SK-N-SH treated with all-trans-retinoic acid at 6 μM for 48 hours (cell line): Measurements from ENCODE around the gene MTPN.

Experiments
- ARNTL ChIP-seq: fragments of 450-650 bp; formaldehyde crosslinking; IDR thresholded peaks from 2 replicates; pipeline ENCODE4 v1.5.0; 2020; ENCODE audit warnings: low read depth, mild to moderate bottlenecking, moderate library complexity, borderline replicate concordance
- OSR1 ChIP-seq: fragments of 250-450 bp; sonication (Bioruptor Pico); IDR thresholded peaks from 2 replicates; pipeline ENCODE4 v1.8.0; 2022; ENCODE audit warnings: moderate library complexity, mild to moderate bottlenecking, inconsistent platforms
- RARB ChIP-seq: fragments of 250-450 bp; sonication (Bioruptor Pico); IDR thresholded peaks from 2 replicates; pipeline ENCODE4 v1.8.0; 2021; ENCODE audit warnings: mild to moderate bottlenecking, moderate library complexity
- TOX ChIP-seq: fragments of 250-450 bp; sonication (Bioruptor Pico); IDR thresholded peaks from 2 replicates; pipeline ENCODE4 v1.8.0; 2021; ENCODE audit warnings: mild to moderate bottlenecking, moderate library complexity, borderline replicate concordance
- ZFP3 ChIP-seq: fragments of 250-450 bp; sonication (Bioruptor Pico); IDR thresholded peaks from 2 replicates; pipeline ENCODE4 v1.5.0; 2020; ENCODE audit warnings: mild to moderate bottlenecking, moderate library complexity
- ZFP30 ChIP-seq: fragments of 450-650 bp; formaldehyde crosslinking; IDR thresholded peaks from 2 replicates; pipeline ENCODE4 v1.5.0; 2022; ENCODE audit warnings: mild to moderate bottlenecking, moderate library complexity
- ZNF565 ChIP-seq: fragments of 450-650 bp; formaldehyde crosslinking; conservative IDR thresholded peaks from 2 replicates; pipeline ENCODE4 v1.5.0; 2020; ENCODE audit warnings: low read depth, mild to moderate bottlenecking, moderate library complexity
- TF ChIP-seq, protein P1 (sequence below): fragments of 250-450 bp; sonication (Bioruptor Pico); IDR thresholded peaks from 2 replicates; pipeline ENCODE4 v1.5.1; 2020; ENCODE audit warnings: low read depth, mild to moderate bottlenecking, moderate library complexity
- TF ChIP-seq, protein P2 (sequence below): fragments of 250-450 bp; sonication (Bioruptor Pico); IDR thresholded peaks from 2 replicates; pipeline ENCODE4 v1.5.1; 2021; ENCODE audit warnings: mild to moderate bottlenecking, moderate library complexity
- TF ChIP-seq, protein P3 (sequence below): fragments of 250-450 bp; sonication (Bioruptor Pico); IDR thresholded peaks from 2 replicates; pipeline ENCODE4 v1.8.0; 2021; ENCODE audit warnings: low read depth, mild to moderate bottlenecking, moderate library complexity, borderline replicate concordance
- TF ChIP-seq, protein P4 (sequence below): fragments of 250-450 bp; sonication (Bioruptor Pico); IDR thresholded peaks from 2 replicates; pipeline ENCODE4 v1.8.0; 2020; ENCODE audit warnings: mild to moderate bottlenecking, moderate library complexity, borderline replicate concordance

DNA sequence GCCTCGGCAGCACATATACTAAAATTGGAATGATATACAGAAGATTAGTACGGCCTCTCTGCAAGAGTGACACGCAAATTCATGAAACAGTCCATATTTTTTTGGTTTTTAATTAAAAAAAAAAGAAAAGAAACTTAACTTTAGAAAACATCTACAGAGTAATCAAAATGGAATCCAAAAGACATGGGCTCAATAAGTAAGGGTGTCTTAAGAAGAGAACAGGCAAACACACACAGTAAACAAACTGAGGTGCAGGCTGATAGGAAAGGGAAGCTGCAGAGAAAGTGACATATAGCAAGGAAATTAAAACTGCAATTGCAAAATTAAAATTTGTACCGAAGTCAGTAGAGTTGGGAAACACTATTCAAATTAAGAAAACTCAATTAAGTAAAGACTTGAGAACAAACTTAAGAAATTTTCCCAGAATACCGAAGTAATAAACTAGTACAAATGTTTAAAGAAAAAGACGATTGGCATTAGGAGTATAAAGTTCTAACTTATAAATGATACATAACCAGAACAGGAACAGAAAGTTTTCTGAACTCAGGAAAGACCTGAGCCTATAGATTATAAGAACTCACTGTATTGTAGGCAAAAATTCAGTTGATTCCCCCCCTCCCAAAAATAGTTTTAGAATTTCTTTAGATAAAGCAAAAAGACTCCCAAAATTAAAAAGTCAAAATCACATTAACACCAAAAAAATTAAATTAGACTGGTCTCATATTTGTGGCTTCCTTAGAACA, 16.3 kb downstream of the MTPN start:
- TF ChIP-seq ZFP30 (CRISPR knock-in tag), result no peak
- TF ChIP-seq TOX (CRISPR knock-in tag), result no peak
- TF ChIP-seq ARNTL (CRISPR knock-in tag), result no peak
- no peak for TF ChIP-seq RARB
- TF ChIP-seq, protein P1, sequence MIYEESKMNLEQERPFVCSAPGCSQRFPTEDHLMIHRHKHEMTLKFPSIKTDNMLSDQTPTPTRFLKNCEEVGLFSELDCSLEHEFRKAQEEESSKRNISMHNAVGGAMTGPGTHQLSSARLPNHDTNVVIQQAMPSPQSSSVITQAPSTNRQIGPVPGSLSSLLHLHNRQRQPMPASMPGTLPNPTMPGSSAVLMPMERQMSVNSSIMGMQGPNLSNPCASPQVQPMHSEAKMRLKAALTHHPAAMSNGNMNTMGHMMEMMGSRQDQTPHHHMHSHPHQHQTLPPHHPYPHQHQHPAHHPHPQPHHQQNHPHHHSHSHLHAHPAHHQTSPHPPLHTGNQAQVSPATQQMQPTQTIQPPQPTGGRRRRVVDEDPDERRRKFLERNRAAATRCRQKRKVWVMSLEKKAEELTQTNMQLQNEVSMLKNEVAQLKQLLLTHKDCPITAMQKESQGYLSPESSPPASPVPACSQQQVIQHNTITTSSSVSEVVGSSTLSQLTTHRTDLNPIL (CRISPR knock-in tag), result no peak
- TF ChIP-seq OSR1, result no peak
- TF ChIP-seq, protein P2, sequence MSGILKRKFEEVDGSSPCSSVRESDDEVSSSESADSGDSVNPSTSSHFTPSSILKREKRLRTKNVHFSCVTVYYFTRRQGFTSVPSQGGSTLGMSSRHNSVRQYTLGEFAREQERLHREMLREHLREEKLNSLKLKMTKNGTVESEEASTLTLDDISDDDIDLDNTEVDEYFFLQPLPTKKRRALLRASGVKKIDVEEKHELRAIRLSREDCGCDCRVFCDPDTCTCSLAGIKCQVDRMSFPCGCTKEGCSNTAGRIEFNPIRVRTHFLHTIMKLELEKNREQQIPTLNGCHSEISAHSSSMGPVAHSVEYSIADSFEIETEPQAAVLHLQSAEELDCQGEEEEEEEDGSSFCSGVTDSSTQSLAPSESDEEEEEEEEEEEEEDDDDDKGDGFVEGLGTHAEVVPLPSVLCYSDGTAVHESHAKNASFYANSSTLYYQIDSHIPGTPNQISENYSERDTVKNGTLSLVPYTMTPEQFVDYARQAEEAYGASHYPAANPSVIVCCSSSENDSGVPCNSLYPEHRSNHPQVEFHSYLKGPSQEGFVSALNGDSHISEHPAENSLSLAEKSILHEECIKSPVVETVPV (CRISPR knock-in tag), result no peak
- no peak for TF ChIP-seq ZFP3 (CRISPR knock-in tag)
- TF ChIP-seq, protein P3, sequence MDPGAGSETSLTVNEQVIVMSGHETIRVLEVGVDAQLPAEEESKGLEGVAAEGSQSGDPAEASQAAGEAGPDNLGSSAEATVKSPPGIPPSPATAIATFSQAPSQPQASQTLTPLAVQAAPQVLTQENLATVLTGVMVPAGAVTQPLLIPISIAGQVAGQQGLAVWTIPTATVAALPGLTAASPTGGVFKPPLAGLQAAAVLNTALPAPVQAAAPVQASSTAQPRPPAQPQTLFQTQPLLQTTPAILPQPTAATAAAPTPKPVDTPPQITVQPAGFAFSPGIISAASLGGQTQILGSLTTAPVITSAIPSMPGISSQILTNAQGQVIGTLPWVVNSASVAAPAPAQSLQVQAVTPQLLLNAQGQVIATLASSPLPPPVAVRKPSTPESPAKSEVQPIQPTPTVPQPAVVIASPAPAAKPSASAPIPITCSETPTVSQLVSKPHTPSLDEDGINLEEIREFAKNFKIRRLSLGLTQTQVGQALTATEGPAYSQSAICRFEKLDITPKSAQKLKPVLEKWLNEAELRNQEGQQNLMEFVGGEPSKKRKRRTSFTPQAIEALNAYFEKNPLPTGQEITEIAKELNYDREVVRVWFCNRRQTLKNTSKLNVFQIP (CRISPR knock-in tag), result no peak
- TF ChIP-seq, protein P4, sequence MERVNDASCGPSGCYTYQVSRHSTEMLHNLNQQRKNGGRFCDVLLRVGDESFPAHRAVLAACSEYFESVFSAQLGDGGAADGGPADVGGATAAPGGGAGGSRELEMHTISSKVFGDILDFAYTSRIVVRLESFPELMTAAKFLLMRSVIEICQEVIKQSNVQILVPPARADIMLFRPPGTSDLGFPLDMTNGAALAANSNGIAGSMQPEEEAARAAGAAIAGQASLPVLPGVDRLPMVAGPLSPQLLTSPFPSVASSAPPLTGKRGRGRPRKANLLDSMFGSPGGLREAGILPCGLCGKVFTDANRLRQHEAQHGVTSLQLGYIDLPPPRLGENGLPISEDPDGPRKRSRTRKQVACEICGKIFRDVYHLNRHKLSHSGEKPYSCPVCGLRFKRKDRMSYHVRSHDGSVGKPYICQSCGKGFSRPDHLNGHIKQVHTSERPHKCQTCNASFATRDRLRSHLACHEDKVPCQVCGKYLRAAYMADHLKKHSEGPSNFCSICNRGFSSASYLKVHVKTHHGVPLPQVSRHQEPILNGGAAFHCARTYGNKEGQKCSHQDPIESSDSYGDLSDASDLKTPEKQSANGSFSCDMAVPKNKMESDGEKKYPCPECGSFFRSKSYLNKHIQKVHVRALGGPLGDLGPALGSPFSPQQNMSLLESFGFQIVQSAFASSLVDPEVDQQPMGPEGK (CRISPR knock-in tag), result no peak
- no peak for TF ChIP-seq ZNF565 (CRISPR knock-in tag)
